Liver (tissue), 3 donors: Measurements from ENCODE around the gene NOL4L.

Source experiments
- ATF3 ChIP-seq: IDR thresholded peaks from 2 replicates; pipeline ENCODE4 v1.6.1; 2016; ENCODE audit warnings: antibody characterized with exemption
- CTCF ChIP-seq: fragments of 150-350 bp; IDR thresholded peaks from 2 replicates; pipeline ENCODE4 v1.5.1; 2017; ENCODE audit warnings: improper control_type of control experiment, low read depth, low read length; ENCODE audit not compliant: missing input control
- EGR1 ChIP-seq, 2 donors: IDR thresholded peaks; 2 replicates each; pipeline ENCODE4 v1.6.1; 2016 to 2018; ENCODE audit warnings: antibody characterized with exemption in 2 of 2, low read depth in 2 of 2
- GABPA ChIP-seq, 2 donors: IDR thresholded peaks in 1 of 2; conservative IDR thresholded peaks in 1 of 2; 2 replicates each; pipeline ENCODE4 v1.6.1; 2016; ENCODE audit warnings: antibody characterized with exemption in 2 of 2, mild to moderate bottlenecking in 1 of 2, moderate library complexity in 1 of 2
- HNF4G ChIP-seq: IDR thresholded peaks from 2 replicates; pipeline ENCODE4 v1.6.1; 2016; ENCODE audit warnings: antibody characterized with exemption
- MAX ChIP-seq: IDR thresholded peaks from 2 replicates; pipeline ENCODE4 v1.6.1; 2016; ENCODE audit warnings: antibody characterized with exemption
- RAD21 ChIP-seq, 2 donors: IDR thresholded peaks; 2 replicates each; pipeline ENCODE4 v1.6.1; 2016; ENCODE audit warnings: antibody characterized with exemption in 2 of 2, mild to moderate bottlenecking in 2 of 2
- REST ChIP-seq: IDR thresholded peaks from 2 replicates; pipeline ENCODE4 v1.6.1; 2016; ENCODE audit warnings: antibody characterized with exemption, mild to moderate bottlenecking
- RXRA ChIP-seq, 2 donors: IDR thresholded peaks; 2 replicates each; pipeline ENCODE4 v1.6.1; 2017 to 2018; ENCODE audit warnings: antibody characterized with exemption in 2 of 2, mild to moderate bottlenecking in 1 of 2
- ZBTB33 ChIP-seq: IDR thresholded peaks from 2 replicates; pipeline ENCODE4 v1.6.1; 2016; ENCODE audit warnings: antibody characterized with exemption
- donor health status: healthy.
- donor health status: healthy.

- no peak for TF ChIP-seq CTCF
- TF ChIP-seq GABPA (IDR thresholded peaks at IDR 0.05 in 1 of 2, conservative IDR thresholded peaks at IDR 0.05 in 1 of 2): no peak
- no peak for TF ChIP-seq RAD21 (IDR thresholded peaks at IDR 0.05)
- TF ChIP-seq MAX: no peak
- no peak for TF ChIP-seq EGR1 (IDR thresholded peaks at IDR 0.05; ENCODE audit: low read depth in 2 of 2)
- no peak for TF ChIP-seq RXRA (IDR thresholded peaks at IDR 0.05)
- no peak for TF ChIP-seq ZBTB33
- TF ChIP-seq HNF4G: no peak
- TF ChIP-seq REST: no peak
- TF ChIP-seq ATF3: no peak
Measured at GRCh38 chr20:32458837-32459220, 126.3 kb downstream of the NOL4L start.
